Measurements from ENCODE around the gene SPOCK2.
"Not testable (repeated sequence)": the region's sequence is repeated elsewhere in the genome, so short reads cannot be mapped to it uniquely, and the experiment has no call there.

SPOCK2 gene, protein sequence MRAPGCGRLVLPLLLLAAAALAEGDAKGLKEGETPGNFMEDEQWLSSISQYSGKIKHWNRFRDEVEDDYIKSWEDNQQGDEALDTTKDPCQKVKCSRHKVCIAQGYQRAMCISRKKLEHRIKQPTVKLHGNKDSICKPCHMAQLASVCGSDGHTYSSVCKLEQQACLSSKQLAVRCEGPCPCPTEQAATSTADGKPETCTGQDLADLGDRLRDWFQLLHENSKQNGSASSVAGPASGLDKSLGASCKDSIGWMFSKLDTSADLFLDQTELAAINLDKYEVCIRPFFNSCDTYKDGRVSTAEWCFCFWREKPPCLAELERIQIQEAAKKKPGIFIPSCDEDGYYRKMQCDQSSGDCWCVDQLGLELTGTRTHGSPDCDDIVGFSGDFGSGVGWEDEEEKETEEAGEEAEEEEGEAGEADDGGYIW

GRCh38 chr10:72087969-72088888, at the start of gene SPOCK2:
Gene SPOCK2, minus strand, starts transcription at chr10:72088551. Its CDS starts 223 bp downstream, at chr10:72088328.
- no peak for DNase-seq

- no peak for DNase-seq
Measured at GRCh38 chr10:72137583-72137982, 49.2 kb upstream of the SPOCK2 start.

DNA sequence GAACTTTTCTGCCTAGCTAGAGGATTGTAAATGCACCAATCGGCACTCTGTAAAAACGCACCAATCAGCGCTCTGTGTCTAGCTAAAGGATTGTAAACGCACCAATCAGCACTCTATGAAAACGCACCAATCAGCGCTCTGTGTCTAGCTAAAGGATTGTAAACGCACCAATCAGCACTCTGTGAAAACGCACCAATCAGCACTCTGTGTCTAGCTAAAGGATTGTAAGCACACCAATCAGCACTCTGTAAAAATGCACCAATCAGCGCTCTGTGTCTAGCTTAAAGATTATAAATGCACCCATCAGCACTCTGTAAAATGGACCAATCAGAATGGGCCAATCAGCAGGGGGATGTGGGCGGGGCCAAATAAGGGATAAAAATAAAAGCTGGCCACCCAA, 47.9 kb upstream of the SPOCK2 start:
- not testable (repeated sequence) for DNase-seq

DNA sequence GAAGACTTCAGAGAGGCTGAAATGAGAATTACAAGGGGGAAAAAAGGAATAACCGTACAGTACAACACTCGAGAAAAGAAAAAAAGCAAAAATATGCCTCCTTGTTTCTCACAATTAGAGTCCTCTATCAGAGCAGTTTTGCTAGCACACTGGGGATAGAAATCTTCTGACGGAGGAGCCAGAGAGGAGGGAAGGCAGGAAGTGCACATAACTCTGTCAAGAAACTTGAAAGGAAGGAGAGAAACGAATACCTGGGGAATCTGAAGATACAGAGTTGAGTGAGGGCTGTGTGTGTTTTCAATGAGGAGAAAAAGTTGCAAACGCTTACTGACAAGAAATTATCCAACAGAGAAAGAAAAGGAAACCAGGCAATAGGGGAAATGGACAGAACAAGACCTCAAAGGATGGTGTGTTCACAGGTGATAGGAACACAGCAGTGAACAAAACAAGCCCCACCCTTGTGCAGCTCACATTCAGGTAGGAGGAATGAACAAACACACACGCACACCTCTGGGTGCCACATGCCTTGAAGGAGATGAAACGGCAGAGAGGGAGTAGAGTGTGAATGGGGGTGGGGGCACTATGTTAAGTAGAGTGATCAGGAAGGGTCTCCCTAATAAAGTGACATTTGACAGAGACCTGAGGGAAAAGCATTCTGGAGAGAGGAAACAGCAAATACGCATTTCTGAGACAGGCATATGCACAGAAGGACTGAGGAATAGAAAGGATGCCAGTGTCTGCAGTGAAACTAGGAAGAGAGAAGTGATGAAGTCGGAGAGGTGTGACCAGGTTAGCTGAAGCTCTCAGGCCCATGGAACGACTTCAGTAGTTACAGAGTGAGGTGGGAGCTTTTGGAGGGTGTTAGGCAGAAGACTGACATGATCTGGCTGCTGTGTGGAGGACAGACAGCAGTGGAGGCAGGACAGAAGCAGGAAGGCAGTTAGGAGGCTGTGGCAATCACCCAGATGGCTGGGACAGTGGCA, 46.7 kb upstream of the SPOCK2 start:
- DNase-seq: no peak

GRCh38 chr10:72133517-72133916, 45.2 kb upstream of the SPOCK2 start:
- DNase-seq: peak; percentile 92

GRCh38 chr10:72132854-72133253, 44.5 kb upstream of the SPOCK2 start:
- DNase-seq: no peak

GRCh38 chr10:72127571-72127970, 39.2 kb upstream of the SPOCK2 start:
- DNase-seq: no peak

GRCh38 chr10:72126872-72127232, 38.5 kb upstream of the SPOCK2 start:
- DNase-seq: peak; percentile 30

DNA sequence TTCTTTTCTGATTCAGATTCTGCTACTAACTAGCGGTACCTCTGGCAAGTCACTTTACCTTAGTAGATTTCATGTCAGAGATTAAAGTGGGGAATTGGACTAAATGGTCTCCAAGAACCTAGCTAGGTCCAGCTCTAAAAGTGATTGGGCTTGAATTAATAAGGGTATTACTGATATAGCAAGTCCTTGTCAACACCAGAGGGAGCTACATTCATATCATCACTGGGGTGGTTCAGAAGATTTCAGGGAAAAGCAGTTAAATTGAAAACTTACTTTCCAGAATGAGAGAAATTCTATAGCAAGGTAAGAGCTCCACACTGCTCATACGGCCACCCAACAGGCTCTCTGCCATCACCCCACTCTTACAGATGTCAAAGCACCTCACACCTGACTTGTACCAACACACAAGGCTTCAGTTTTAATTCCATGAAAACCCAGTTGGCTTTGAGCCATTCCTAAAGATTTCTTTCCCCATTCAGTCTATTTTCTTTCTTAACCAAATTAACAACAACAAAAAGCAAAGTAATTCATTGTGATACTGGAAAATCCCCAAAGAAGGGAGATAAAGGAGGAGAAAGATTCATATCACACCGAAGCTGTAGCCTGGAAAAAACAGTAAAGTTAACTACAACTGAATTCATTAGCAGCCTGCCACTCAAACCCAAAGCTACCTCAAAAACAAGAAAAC, 38.0 kb upstream of the SPOCK2 start:
- peak; percentile 53 for DNase-seq

- DNase-seq: no peak
Measured at GRCh38 chr10:72124989-72125388, 36.6 kb upstream of the SPOCK2 start.

DNA sequence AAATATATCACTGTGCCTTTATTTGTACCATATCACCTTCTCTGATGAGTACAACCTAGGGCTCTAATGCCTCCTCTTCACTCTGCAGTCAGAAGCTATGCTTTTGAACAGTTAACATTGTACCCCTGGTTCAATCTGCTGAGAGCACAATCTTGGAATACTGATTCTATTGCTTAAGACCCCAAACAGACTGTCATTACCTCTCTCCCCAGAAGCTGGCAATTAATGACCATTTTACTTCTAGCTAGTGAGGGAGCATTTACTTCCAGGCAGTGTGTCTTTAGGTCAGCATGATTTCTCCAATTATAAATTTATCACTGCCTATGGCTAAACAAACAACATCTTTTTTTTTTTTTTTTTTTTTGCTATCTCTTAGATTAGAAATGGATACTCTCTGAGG, 36.0 kb upstream of the SPOCK2 start:
- DNase-seq: no peak

DNA sequence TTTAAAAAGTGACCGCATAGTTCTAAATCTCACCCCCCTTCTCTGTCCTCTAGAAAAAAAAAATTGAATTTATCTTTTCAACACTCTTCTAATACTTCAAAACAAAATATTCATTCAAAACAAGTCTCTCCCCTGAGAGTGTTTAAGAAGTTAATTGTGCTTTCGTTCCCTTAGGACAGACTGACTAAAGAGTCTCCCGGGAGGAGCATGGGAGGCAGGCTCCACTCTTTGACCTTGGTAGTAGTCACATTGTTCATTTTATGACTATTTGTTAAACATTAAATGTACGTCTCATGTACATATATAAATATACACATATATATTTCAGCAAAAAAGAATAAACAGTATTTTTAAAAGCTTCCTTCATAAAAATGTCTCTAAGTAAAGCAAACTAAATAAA, 35.3 kb upstream of the SPOCK2 start:
- no peak for DNase-seq

DNA sequence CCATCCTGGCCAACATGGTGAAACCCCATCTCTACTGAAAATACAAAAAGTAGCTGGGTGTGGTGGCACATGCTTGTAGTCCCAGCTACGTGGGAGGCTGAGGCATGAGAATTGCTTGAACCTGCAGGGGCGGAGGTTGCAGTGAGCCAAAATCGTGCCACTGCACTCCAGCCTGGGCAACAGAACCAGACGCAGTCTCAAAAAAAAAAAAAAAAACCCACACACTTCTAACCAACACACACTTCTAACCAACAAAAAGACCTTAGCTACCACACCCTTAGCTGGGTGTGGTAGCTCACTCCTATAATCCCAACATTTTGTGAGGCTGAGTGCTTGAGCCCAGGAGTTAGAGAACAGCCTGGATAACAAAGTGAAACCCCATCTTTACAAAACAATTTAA, 33.9 kb upstream of the SPOCK2 start:
- DNase-seq: no peak

GRCh38 chr10:72121389-72121788, 33.0 kb upstream of the SPOCK2 start:
- no peak for DNase-seq

DNA sequence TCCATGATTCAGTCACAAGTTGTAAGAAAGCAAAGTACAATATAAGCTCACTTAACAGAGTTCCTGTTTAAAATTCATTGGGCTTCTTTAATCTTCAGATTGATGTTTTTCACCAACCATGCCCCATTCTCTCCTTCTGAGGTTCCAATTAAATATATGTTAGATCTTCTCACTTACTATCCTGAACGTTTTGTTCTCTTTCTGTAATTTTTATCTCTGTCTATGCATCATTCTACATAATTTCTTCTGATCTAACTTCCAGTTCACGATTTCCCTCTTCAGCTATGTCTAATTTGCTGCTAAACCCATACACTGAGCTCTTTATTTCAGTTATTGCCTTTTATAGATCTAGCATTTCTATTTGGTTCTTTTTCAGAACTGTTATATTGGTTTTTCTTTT, 28.0 kb upstream of the SPOCK2 start:
- no peak for DNase-seq

DNA sequence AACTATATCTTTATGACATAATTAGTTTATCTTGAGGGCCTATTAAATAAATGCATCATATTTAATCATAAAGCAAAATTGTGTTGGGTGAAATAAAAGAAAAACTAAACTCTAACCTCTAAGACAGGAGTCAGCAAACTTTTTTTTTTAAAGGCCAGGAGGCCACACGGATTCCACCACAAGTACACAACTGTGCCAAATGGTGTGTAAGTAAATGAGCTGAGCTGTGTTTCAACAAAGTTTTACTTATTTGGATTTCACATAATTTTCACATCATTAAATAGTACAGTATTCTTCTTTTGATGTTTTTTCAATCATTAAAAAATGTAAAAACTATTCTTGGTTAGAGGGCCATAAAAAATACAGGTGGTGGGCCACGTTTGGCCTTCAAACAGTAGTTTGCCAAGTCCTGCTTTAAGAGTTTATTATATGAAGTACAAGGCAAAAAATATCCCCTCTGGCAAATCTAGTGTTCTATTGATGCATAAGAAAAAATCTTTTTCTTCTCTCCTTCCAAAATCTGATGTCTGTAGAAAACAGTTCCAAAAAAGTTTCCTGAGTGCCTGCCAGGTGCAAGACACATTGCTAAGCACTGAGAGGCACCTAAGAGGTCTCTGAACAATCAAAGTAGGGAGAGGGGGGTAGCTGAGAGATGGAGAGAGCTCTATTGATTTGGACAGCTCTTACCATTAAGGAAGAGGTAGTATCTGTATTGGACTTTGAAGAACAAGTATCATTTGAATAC, 26.5 kb upstream of the SPOCK2 start:
- no peak for DNase-seq

DNA sequence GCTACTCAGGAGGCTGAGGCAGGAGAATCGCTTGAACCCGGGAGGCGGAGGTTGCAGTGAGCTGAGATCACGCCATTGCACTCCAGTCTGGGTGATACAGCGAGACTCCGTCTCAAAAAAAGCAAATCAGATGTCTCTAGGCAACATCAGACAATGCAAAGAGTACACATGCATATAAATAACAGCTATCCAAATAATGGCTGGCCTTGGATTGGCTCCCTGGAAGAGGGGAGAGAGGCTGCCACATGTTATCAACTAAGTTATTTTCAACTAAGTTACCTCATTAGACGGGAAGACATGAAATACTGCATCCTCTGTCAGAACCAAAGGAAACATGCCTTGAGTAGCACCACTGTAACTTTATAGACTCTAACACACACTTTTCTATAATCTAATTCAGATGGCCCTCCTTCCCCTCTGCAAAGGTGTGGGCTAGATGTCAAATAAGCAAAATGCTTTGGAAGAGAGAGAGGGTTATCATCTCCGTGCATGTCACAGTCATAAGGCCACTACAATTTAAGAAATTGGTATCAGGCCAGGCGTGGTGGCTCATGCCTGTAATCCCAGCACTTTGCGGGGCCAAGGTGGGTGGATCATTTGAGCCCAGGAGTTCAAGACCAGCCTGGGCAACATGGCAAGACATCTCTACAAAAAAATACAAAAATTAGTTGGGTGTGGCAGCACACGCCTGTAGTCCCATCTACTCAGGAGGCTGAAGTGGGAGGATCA, 22.5 kb upstream of the SPOCK2 start:
- no peak for DNase-seq

- no peak for DNase-seq
Measured at GRCh38 chr10:72109636-72110157, 21.3 kb upstream of the SPOCK2 start.

GRCh38 chr10:72108830-72109635, 20.7 kb upstream of the SPOCK2 start:
- DNase-seq: no peak

- not testable (repeated sequence) for DNase-seq
Measured at GRCh38 chr10:72108004-72108370, 19.6 kb upstream of the SPOCK2 start.

Measured in inflammatory macrophage treated with lipopolysaccharide for 4 hours (primary cell).